Measurements from ENCODE around the gene ZNF232.
"Not testable (repeated sequence)": the region's sequence is repeated elsewhere in the genome, so short reads cannot be mapped to it uniquely, and the experiment has no call there.

DNA sequence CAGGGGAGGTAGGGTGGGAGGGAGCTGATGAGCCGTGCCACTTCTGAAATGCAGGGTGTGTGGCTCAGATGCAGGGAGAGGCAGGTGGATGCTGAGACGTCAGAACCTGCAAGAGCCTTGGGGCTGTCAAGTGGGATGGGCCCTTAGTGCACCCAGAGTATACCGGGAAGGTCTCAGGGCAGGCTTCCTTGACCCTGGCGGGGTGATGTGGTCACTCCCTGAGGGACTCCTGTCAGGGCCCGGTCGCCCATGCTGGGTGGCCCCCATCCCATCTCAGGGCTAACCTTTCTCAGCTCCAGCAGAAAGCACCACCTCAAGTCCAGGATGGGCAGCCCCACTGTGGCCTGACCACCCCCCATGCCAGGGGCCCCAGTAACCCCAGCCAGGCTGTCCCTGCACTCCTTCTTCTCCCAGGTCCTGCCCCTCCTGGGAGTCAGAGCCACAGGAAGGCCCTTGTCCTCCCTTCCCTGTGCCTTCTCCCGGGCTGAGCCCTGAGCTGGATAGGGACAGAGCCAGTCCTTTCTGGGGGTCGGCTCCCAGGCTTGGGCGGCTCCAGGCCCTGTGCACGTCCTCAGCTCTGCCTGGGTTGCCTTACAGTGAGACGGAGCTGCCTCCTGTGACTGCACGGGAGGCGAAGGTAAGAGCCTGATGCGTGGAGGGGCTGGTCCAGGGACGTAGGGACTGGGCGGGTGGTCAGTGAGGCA is 20.3 kb upstream of the ZNF232 start:
- TF ChIP-seq, protein P1, sequence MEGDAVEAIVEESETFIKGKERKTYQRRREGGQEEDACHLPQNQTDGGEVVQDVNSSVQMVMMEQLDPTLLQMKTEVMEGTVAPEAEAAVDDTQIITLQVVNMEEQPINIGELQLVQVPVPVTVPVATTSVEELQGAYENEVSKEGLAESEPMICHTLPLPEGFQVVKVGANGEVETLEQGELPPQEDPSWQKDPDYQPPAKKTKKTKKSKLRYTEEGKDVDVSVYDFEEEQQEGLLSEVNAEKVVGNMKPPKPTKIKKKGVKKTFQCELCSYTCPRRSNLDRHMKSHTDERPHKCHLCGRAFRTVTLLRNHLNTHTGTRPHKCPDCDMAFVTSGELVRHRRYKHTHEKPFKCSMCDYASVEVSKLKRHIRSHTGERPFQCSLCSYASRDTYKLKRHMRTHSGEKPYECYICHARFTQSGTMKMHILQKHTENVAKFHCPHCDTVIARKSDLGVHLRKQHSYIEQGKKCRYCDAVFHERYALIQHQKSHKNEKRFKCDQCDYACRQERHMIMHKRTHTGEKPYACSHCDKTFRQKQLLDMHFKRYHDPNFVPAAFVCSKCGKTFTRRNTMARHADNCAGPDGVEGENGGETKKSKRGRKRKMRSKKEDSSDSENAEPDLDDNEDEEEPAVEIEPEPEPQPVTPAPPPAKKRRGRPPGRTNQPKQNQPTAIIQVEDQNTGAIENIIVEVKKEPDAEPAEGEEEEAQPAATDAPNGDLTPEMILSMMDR (conservative IDR thresholded peaks at IDR 0.05): not testable (repeated sequence)
- TF ChIP-seq EZH2 (IDR thresholded peaks at IDR 0.05; ENCODE audit: low read depth): not testable (repeated sequence)

All from PC-9 (cell line).